Epithelial cell of proximal tubule (primary cell): Measurements from ENCODE around the gene MPPED1. TPM values are rescaled to one million over a fixed set of nuclear protein-coding genes. Genes with fewer than 3 reads are reported as not detected.

Source experiments
- DNase-seq: peaks from one replicate; pipeline ENCODE4 v3.0.0-alpha.2; 2011; ENCODE audit warnings: low read depth
- H3K4me3 ChIP-seq: 2 replicates; pipeline ENCODE4 v1.5.1; 2011; ENCODE audit warnings: low read depth, mild to moderate bottlenecking, low read length
- CTCF ChIP-seq: conservative IDR thresholded peaks from 2 replicates; pipeline ENCODE4 v1.5.1; 2012; ENCODE audit warnings: low read depth, mild to moderate bottlenecking, low read length
- total RNA-seq: library from RNA; depleted of rRNA; stranded (reverse); fragments of >200 nt; gene quantifications from 2 replicates; pipeline ENCODE4 v1.2.3, GENCODE V29; 2015

The MPPED1 gene
- total RNA-seq, 1 donor from 2014 or later, result not detected

- H3K4me3 ChIP-seq, result no peak overlapping the region
- no peak for DNase-seq
- TF ChIP-seq CTCF, result no peak
Measured at GRCh38 chr22:43431808-43432554, 20.2 kb downstream of the MPPED1 start.

GRCh38 chr22:43432883-43433415 lies 21.1 kb downstream of the MPPED1 start:
- no peak for TF ChIP-seq CTCF
- DNase-seq, result no peak
- no peak overlapping the region for H3K4me3 ChIP-seq

- no peak for DNase-seq
- no peak overlapping the region for H3K4me3 ChIP-seq
- no peak for TF ChIP-seq CTCF
Measured at GRCh38 chr22:43433451-43434274, 21.8 kb downstream of the MPPED1 start.

GRCh38 chr22:43434275-43434927 lies 22.6 kb downstream of the MPPED1 start:
- no peak overlapping the region for H3K4me3 ChIP-seq
- DNase-seq, result no peak
- TF ChIP-seq CTCF, result no peak

GRCh38 chr22:43434928-43435311 lies 23.1 kb downstream of the MPPED1 start:
- no peak for TF ChIP-seq CTCF
- no peak for DNase-seq
- no peak overlapping the region for H3K4me3 ChIP-seq

GRCh38 chr22:43435851-43436811 lies 24.3 kb downstream of the MPPED1 start:
- H3K4me3 ChIP-seq, result no peak overlapping the region
- no peak for DNase-seq
- TF ChIP-seq CTCF, result no peak
